SK-N-SH (cell line): ENCODE measurements around the gene GPC5. TPM values are rescaled to one million over a fixed set of nuclear protein-coding genes. Genes with fewer than 3 reads are reported as not detected.

Experiments
- CTCF ChIA-PET: fragments of 300-600, 350-600 bp; formaldehyde crosslinking; extraction: SDS; loops from one replicate; lab custom pipeline; 2021; lab: Yijun Ruan, JAX
- POLR2A ChIA-PET: fragments of 350-600 bp; sonication (Branson Sonifier 250); formaldehyde crosslinking; extraction: SDS; loops from one replicate; lab custom pipeline; 2020; ENCODE audit warnings: antibody characterized with exemption, inconsistent platforms; lab: Yijun Ruan, JAX
- DNase-seq: peaks from one replicate; pipeline ENCODE4 v3.0.0; 2012
- H2AFZ ChIP-seq: fragments of 200-600 bp; sonication (generic); 2 replicates; pipeline ENCODE4 v1.8.1; 2016; ENCODE audit warnings: antibody characterized with exemption, mild to moderate bottlenecking, low read depth
- H3F3A ChIP-seq: fragments of 200-600 bp; sonication (generic); replicated peaks from 2 replicates; pipeline ENCODE3; 2016; ENCODE audit warnings: antibody characterized with exemption, mild to moderate bottlenecking; ENCODE audit not compliant: insufficient read depth
- H3K27ac ChIP-seq, 2 experiments: fragments of 200-500 bp in 1 of 2; fragments of 200-600 bp in 1 of 2; sonication (Bioruptor generic) in 1 of 2; sonication (generic), shearing (Covaris generic) in 1 of 2; 2 replicates each; pipeline versions ENCODE4 v1.5.1 to v1.6.1; 2014 to 2016; ENCODE audit warnings: low read depth in 2 of 2, inconsistent platforms in 1 of 2, low read length in 1 of 2, mild to moderate bottlenecking in 1 of 2, mixed read lengths in 1 of 2
- H3K27me3 ChIP-seq: fragments of 200-600 bp; sonication (generic), shearing (Covaris generic); 2 replicates; pipeline ENCODE4 v1.6.1; 2016; ENCODE audit warnings: mixed run types; ENCODE audit not compliant: insufficient read depth
- H3K36me3 ChIP-seq, 2 experiments: fragments of 200-500 bp in 1 of 2; fragments of 200-600 bp in 1 of 2; sonication (Bioruptor generic) in 1 of 2; sonication (generic) in 1 of 2; replicated peaks in 1 of 2; 2 replicates each; pipeline versions ENCODE3 to v1.5.1; 2014 to 2016; ENCODE audit warnings: low read length in 1 of 2, mild to moderate bottlenecking in 1 of 2; ENCODE audit not compliant: insufficient read depth in 2 of 2, control insufficient read depth in 1 of 2
- H3K4me1 ChIP-seq, 2 experiments: fragments of 200-500 bp in 1 of 2; fragments of 200-600 bp in 1 of 2; sonication (Bioruptor generic) in 1 of 2; sonication (generic), shearing (Covaris generic) in 1 of 2; 2 replicates each; pipeline versions ENCODE4 v1.5.1 to v1.6.1; 2014 to 2016; ENCODE audit warnings: low read depth in 1 of 2, low read length in 1 of 2, mixed run types in 1 of 2; ENCODE audit not compliant: insufficient read depth in 2 of 2, control insufficient read depth in 1 of 2
- H3K4me2 ChIP-seq: fragments of 200-600 bp; sonication (generic), shearing (Covaris generic); 2 replicates; pipeline ENCODE4 v1.6.1; 2017; ENCODE audit warnings: mixed run types
- H3K4me3 ChIP-seq, 2 experiments: fragments of 200-500 bp in 1 of 2; fragments of 200-600 bp in 1 of 2; sonication (Bioruptor generic) in 1 of 2; sonication (generic), shearing (Covaris generic) in 1 of 2; 2 replicates each; pipeline versions ENCODE4 v1.5.1 to v1.8.1; 2014 to 2016; ENCODE audit warnings: low read depth in 2 of 2, inconsistent platforms in 1 of 2, low read length in 1 of 2, mild to moderate bottlenecking in 1 of 2, mixed read lengths in 1 of 2, moderate library complexity in 1 of 2
- H3K79me2 ChIP-seq: fragments of 200-600 bp; sonication (generic); 2 replicates; pipeline ENCODE4 v1.8.1; 2017; ENCODE audit warnings: mild to moderate bottlenecking; ENCODE audit not compliant: insufficient read depth
- H3K9ac ChIP-seq: fragments of 200-600 bp; sonication (generic); 2 replicates; pipeline ENCODE4 v1.6.1; 2017; ENCODE audit warnings: mixed run types
- H3K9me2 ChIP-seq: fragments of 200-600 bp; sonication (generic); 2 replicates; pipeline ENCODE4 v1.6.1; 2017; ENCODE audit warnings: mixed run types
- H3K9me3 ChIP-seq: fragments of 200-600 bp; sonication (generic); 2 replicates; pipeline ENCODE4 v1.6.1; 2017; ENCODE audit warnings: mixed run types, mild to moderate bottlenecking, moderate library complexity
- H4K20me1 ChIP-seq: fragments of 200-600 bp; sonication (generic); 2 replicates; pipeline ENCODE4 v1.6.1; 2017; ENCODE audit warnings: mild to moderate bottlenecking, mixed run types; ENCODE audit not compliant: insufficient read depth
- CHD2 ChIP-seq: fragments of 150-350 bp; IDR thresholded peaks from 2 replicates; pipeline ENCODE4 v1.6.1; 2018; ENCODE audit warnings: low read length; ENCODE audit not compliant: partially characterized antibody
- GABPA ChIP-seq: IDR thresholded peaks from 2 replicates; pipeline ENCODE4 v1.4.0; 2012; ENCODE audit warnings: low read depth, mild to moderate bottlenecking
- GATA2 ChIP-seq: sonication (generic); formaldehyde crosslinking; IDR thresholded peaks from 2 replicates; pipeline ENCODE4 v1.5.0; 2020; ENCODE audit warnings: mild to moderate bottlenecking, missing genetic modification reagents
- REST ChIP-seq: IDR thresholded peaks from 2 replicates; pipeline ENCODE4 v1.6.1; 2012; ENCODE audit warnings: mild to moderate bottlenecking, low read depth, low read length, moderate library complexity
- RFX5 ChIP-seq: IDR thresholded peaks from 2 replicates; pipeline ENCODE4 v1.6.1; 2012; ENCODE audit warnings: mild to moderate bottlenecking, improper control_type of control experiment, low read length
- SMC3 ChIP-seq: IDR thresholded peaks from 2 replicates; pipeline ENCODE4 v1.6.1; 2012; ENCODE audit warnings: low read depth, low read length, improper control_type of control experiment
- TCF12 ChIP-seq: IDR thresholded peaks from 2 replicates; pipeline ENCODE4 v1.4.0; 2012
- TEAD4 ChIP-seq: IDR thresholded peaks from 2 replicates; pipeline ENCODE4 v1.4.0; 2012; ENCODE audit warnings: mild to moderate bottlenecking, borderline replicate concordance; ENCODE audit not compliant: insufficient read depth
- YY1 ChIP-seq: IDR thresholded peaks from 2 replicates; pipeline ENCODE4 v1.4.0; 2012; ENCODE audit warnings: low read depth, mild to moderate bottlenecking
- WGBS: methylation state at CpG from one replicate; pipeline ENCODE4 v1.1.6; 2017; ENCODE audit warnings: low lambda C conversion rate; 5-methylcytosine and 5-hydroxymethylcytosine counted together
- polyA plus RNA-seq, 3 experiments: library from polyadenylated mRNA; depleted of rRNA; stranded (reverse); fragments of >200 nt; gene quantifications; 2 replicates each; pipeline ENCODE4 v1.2.3, GENCODE V29; 2012
- TF ChIP-seq, protein P1 (sequence below): IDR thresholded peaks from 2 replicates; pipeline ENCODE4 v1.4.0; 2012; ENCODE audit warnings: low read depth, borderline replicate concordance
- TF ChIP-seq, protein P2 (sequence below): IDR thresholded peaks from 2 replicates; pipeline ENCODE4 v1.4.0; 2012; ENCODE audit warnings: low read depth, borderline replicate concordance
- TF ChIP-seq, protein P3 (sequence below): fragments of 200-600 bp; sonication (generic); IDR thresholded peaks from 2 replicates; pipeline ENCODE4 v1.6.1; 2017; ENCODE audit warnings: antibody characterized with exemption, mild to moderate bottlenecking, moderate library complexity

The GPC5 gene
- polyA plus RNA-seq, 1 of the 3 experiments (the other 2 are of a cell fraction) = 0.03 TPM

DNA sequence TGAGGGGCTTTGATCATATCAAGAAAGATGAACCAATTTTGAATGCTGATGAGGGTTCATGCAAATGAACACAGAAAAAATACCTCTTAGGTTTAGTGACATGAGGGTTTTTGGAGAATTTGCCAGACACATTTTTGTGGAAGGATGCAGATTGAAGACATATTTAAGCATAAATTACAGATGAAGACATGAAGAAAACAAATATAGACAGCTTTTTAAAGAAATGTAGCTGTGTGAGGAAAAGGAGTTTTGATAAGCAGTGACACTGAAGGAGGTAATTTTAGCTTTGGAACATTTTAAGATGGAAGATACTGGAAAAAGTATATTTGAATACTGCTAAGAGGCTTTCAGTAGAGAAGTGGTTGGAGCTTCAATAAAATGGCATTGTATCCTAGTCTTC is 1017.4 kb downstream of the GPC5 start (continued):
- TF ChIP-seq REST = no peak

- Histone ChIP-seq H3K9me2 (no peaks in the 10 kb centered on the region), H3K79me2 (no peaks in the 10 kb centered on the region), H3K27ac (no peak overlapping the region), H3K4me1 (no peaks in the 10 kb centered on the region), H3K4me2 (no peak overlapping the region), H2AFZ (no peak overlapping the region), H4K20me1 (no peaks in the 10 kb centered on the region), H3K27me3 (no peaks in the 10 kb centered on the region), H3F3A (no peaks in the 10 kb centered on the region), H3K9ac (no peak overlapping the region), H3K9me3 (no peaks in the 10 kb centered on the region), H3K36me3 (no peaks in the 10 kb centered on the region), H3K4me3 (no peak overlapping the region)
- CTCF ChIA-PET = no interaction called here
- WGBS = 38% methylated on average over 5 of the region's 5 CpGs
- DNase-seq = no peak
- TF ChIP-seq YY1 (no peak), GABPA (no peak), RFX5 (no peak), REST (no peak), TEAD4 (no peak), CHD2 (no peak), GATA2 (CRISPR knock-in tag) (no peak), TCF12 (no peak), SMC3 (no peak)
- TF ChIP-seq, protein P1, sequence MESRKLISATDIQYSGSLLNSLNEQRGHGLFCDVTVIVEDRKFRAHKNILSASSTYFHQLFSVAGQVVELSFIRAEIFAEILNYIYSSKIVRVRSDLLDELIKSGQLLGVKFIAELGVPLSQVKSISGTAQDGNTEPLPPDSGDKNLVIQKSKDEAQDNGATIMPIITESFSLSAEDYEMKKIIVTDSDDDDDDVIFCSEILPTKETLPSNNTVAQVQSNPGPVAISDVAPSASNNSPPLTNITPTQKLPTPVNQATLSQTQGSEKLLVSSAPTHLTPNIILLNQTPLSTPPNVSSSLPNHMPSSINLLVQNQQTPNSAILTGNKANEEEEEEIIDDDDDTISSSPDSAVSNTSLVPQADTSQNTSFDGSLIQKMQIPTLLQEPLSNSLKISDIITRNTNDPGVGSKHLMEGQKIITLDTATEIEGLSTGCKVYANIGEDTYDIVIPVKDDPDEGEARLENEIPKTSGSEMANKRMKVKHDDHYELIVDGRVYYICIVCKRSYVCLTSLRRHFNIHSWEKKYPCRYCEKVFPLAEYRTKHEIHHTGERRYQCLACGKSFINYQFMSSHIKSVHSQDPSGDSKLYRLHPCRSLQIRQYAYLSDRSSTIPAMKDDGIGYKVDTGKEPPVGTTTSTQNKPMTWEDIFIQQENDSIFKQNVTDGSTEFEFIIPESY = no peak
- TF ChIP-seq, protein P2, sequence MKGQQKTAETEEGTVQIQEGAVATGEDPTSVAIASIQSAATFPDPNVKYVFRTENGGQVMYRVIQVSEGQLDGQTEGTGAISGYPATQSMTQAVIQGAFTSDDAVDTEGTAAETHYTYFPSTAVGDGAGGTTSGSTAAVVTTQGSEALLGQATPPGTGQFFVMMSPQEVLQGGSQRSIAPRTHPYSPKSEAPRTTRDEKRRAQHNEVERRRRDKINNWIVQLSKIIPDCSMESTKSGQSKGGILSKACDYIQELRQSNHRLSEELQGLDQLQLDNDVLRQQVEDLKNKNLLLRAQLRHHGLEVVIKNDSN = no peak
- TF ChIP-seq, protein P3, sequence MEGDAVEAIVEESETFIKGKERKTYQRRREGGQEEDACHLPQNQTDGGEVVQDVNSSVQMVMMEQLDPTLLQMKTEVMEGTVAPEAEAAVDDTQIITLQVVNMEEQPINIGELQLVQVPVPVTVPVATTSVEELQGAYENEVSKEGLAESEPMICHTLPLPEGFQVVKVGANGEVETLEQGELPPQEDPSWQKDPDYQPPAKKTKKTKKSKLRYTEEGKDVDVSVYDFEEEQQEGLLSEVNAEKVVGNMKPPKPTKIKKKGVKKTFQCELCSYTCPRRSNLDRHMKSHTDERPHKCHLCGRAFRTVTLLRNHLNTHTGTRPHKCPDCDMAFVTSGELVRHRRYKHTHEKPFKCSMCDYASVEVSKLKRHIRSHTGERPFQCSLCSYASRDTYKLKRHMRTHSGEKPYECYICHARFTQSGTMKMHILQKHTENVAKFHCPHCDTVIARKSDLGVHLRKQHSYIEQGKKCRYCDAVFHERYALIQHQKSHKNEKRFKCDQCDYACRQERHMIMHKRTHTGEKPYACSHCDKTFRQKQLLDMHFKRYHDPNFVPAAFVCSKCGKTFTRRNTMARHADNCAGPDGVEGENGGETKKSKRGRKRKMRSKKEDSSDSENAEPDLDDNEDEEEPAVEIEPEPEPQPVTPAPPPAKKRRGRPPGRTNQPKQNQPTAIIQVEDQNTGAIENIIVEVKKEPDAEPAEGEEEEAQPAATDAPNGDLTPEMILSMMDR = no peak
- POLR2A ChIA-PET = no interaction called here
These were observed 1020.5 kb downstream of the GPC5 start for GRCh38 chr13:92418818-92419412.
